Keratinocyte (primary cell): Measurements from ENCODE around the gene CCDC12. TPM values are rescaled to one million over a fixed set of nuclear protein-coding genes. Genes with fewer than 3 reads are reported as not detected.
A peak's percentile ranks its signal among the peaks of the same experiment; 100 is the strongest.

Source experiments
- DNase-seq: peaks from one replicate; pipeline ENCODE4 v3.0.0-alpha.2; 2011; ENCODE audit warnings: low read depth, missing footprints, low spot score
- FAIRE-seq: peaks from 2 replicates; lab custom pipeline; 2011; peaks lifted over from hg19 to GRCh38; lab: Jason Lieb, UNC
- H2AFZ ChIP-seq: 2 replicates; pipeline ENCODE4 v1.6.0; 2012; ENCODE audit warnings: low read length, control low read depth, inconsistent platforms; ENCODE audit not compliant: control insufficient read depth
- H3K27ac ChIP-seq: 2 replicates; pipeline ENCODE4 v1.5.1; 2011; ENCODE audit warnings: low read length; ENCODE audit not compliant: control insufficient read depth, insufficient read depth
- H3K27me3 ChIP-seq: 3 replicates; pipeline ENCODE4 v1.6.0; 2011; ENCODE audit warnings: low read length; ENCODE audit not compliant: control insufficient read depth, insufficient read depth; ENCODE audit errors: extremely low read depth
- H3K36me3 ChIP-seq, 2 experiments: 2 replicates in 1 of 2; 3 replicates in 1 of 2; pipeline ENCODE4 v1.5.1; 2011; ENCODE audit warnings: low read length in 2 of 2, mild to moderate bottlenecking in 1 of 2; ENCODE audit not compliant: control insufficient read depth in 2 of 2, insufficient read depth in 2 of 2; ENCODE audit errors: extremely low read depth in 1 of 2
- H3K4me1 ChIP-seq: 3 replicates; pipeline ENCODE4 v1.5.1; 2011; ENCODE audit warnings: low read length; ENCODE audit not compliant: control insufficient read depth, insufficient read depth; ENCODE audit errors: extremely low read depth
- H3K4me2 ChIP-seq: 3 replicates; pipeline ENCODE4 v1.6.0; 2011; ENCODE audit warnings: low read depth, low read length; ENCODE audit not compliant: control insufficient read depth, insufficient read depth; ENCODE audit errors: extremely low read depth
- H3K4me3 ChIP-seq, 3 experiments: fragments of 200-600 bp in 1 of 3; sonication (generic) in 1 of 3; 2 replicates in 2 of 3; 3 replicates in 1 of 3; pipeline ENCODE4 v1.5.1; 2011 to 2016; ENCODE audit warnings: low read length in 3 of 3, mild to moderate bottlenecking in 3 of 3, control low read depth in 2 of 3, inconsistent platforms in 1 of 3, low read depth in 1 of 3, mixed read lengths in 1 of 3, mixed run types in 1 of 3, moderate library complexity in 1 of 3; ENCODE audit not compliant: control insufficient read depth in 2 of 3, insufficient read depth in 2 of 3; ENCODE audit errors: extremely low read depth in 1 of 3
- H3K79me2 ChIP-seq: 2 replicates; pipeline ENCODE4 v1.6.0; 2012; ENCODE audit warnings: low read length; ENCODE audit not compliant: control insufficient read depth, insufficient read depth
- H3K9ac ChIP-seq: 3 replicates; pipeline ENCODE4 v1.6.0; 2011; ENCODE audit warnings: low read length; ENCODE audit not compliant: control insufficient read depth, insufficient read depth; ENCODE audit errors: extremely low read depth
- H3K9me1 ChIP-seq: 3 replicates; pipeline ENCODE4 v1.6.0; 2011; ENCODE audit warnings: low read length; ENCODE audit not compliant: control insufficient read depth, insufficient read depth; ENCODE audit errors: extremely low read depth
- H3K9me3 ChIP-seq: 2 replicates; pipeline ENCODE4 v1.5.1; 2012; ENCODE audit warnings: low read depth, low read length; ENCODE audit not compliant: control insufficient read depth
- H4K20me1 ChIP-seq: 3 replicates; pipeline ENCODE4 v1.6.0; 2011; ENCODE audit warnings: low read length; ENCODE audit not compliant: control insufficient read depth, insufficient read depth; ENCODE audit errors: extremely low read depth
- CTCF ChIP-seq, 3 experiments: IDR thresholded peaks in 1 of 3; conservative IDR thresholded peaks in 1 of 3; optimal IDR thresholded peaks in 1 of 3; 2 replicates in 2 of 3; 3 replicates in 1 of 3; pipeline versions ENCODE3 to v1.5.1; 2011; ENCODE audit warnings: low read length in 3 of 3, mild to moderate bottlenecking in 3 of 3, moderate library complexity in 2 of 3, control low read depth in 1 of 3, inconsistent platforms in 1 of 3; ENCODE audit not compliant: insufficient read depth in 2 of 3; ENCODE audit errors: extremely low read depth in 1 of 3
- EZH2 ChIP-seq: IDR thresholded peaks from one replicate; pipeline ENCODE4 v1.6.1; 2012; ENCODE audit warnings: inconsistent platforms, mild to moderate bottlenecking, low read length, moderate library complexity
- dilution Hi-C: fragments of 300-500 bp; cut with MboI; formaldehyde crosslinking; loops from one replicate; pipeline ENCODE4 v1.7.0; 2020; ENCODE audit warnings: low sequenced_read_pairs; ENCODE audit not compliant: extremely low pct_ligation_motif_present
- polyA plus RNA-seq, 5 experiments: library from polyadenylated mRNA; depleted of rRNA in 3 of 5; stranded (reverse) in 3 of 5; stranded (forward) in 1 of 5; unstranded in 1 of 5; fragments of >200 nt; gene quantifications; 1 replicate in 1 of 5; 2 replicates in 3 of 5; 3 replicates in 1 of 5; pipeline versions ENCODE4 v1.2.1 to v1.2.3, GENCODE V29; 2011 to 2012; ENCODE audit warnings: missing spikeins in 2 of 5, low read depth in 1 of 5, low replicate concordance in 1 of 5

The CCDC12 gene
- polyA plus RNA-seq, 1 donor (not counting 4 experiments of a cell fraction or from before 2014, with no cell fraction given): 27.5 TPM

GRCh38 chr3:46974421-46975171 is 1.9 kb downstream of the CCDC12 start:
- Histone ChIP-seq H3K9me1 (no peaks in the 10 kb centered on the region), H3K4me3 (no peak overlapping the region), H4K20me1 (peaks cover 20% of the 10 kb centered on the region), H3K4me1 (peaks cover 18% of the 10 kb centered on the region), H3K27ac (no peak overlapping the region), H3K36me3 (peaks cover 10 to 19% of the 10 kb centered on the region in 2 experiments), H3K79me2 (peaks cover 66% of the 10 kb centered on the region), H2AFZ (no peak overlapping the region), H3K9me3 (no peaks in the 10 kb centered on the region), H3K27me3 (no peaks in the 10 kb centered on the region), H3K9ac (no peak overlapping the region), H3K4me2 (peak overlapping the region; percentile 62)
- FAIRE-seq (no peak), DNase-seq (no peak)
- TF ChIP-seq EZH2 (no peak), CTCF (optimal IDR thresholded peaks at IDR 0.05 in 1 of 3, IDR thresholded peaks at IDR 0.05 in 1 of 3, conservative IDR thresholded peaks at IDR 0.05 in 1 of 3; ENCODE audit: extremely low read depth in 1 of 3, insufficient read depth in 2 of 3, low read length in 3 of 3) (no peak)
- dilution Hi-C loops: no loop called here

- FAIRE-seq (no peak), DNase-seq (no peak)
- no peak overlapping the region for H3K4me2 ChIP-seq
- peaks cover 38% of the 10 kb centered on the region for H4K20me1 ChIP-seq
- no peaks in the 10 kb centered on the region for H3K9me1 ChIP-seq
- no peak for TF ChIP-seq EZH2
- no peak for TF ChIP-seq CTCF (optimal IDR thresholded peaks at IDR 0.05 in 1 of 3, IDR thresholded peaks at IDR 0.05 in 1 of 3, conservative IDR thresholded peaks at IDR 0.05 in 1 of 3; ENCODE audit: extremely low read depth in 1 of 3, insufficient read depth in 2 of 3, low read length in 3 of 3)
- peaks cover 16 to 21% of the 10 kb centered on the region in 2 experiments for H3K36me3 ChIP-seq
- no peaks in the 10 kb centered on the region for H3K27me3 ChIP-seq
- no peaks in the 10 kb centered on the region for H3K9me3 ChIP-seq
- dilution Hi-C loops: no loop called here
- peaks cover 88% of the 10 kb centered on the region for H3K79me2 ChIP-seq
- H3K9ac ChIP-seq: no peak overlapping the region
- H2AFZ ChIP-seq: no peak overlapping the region
- no peak overlapping the region for H3K4me3 ChIP-seq
- peaks cover 14% of the 10 kb centered on the region for H3K4me1 ChIP-seq
- no peak overlapping the region for H3K27ac ChIP-seq
These were observed 4.1 kb downstream of the CCDC12 start for GRCh38 chr3:46972396-46972795.
